Stomach (tissue), 9 donors: ENCODE data around the gene HMGCS2. TPM values are rescaled to one million over a fixed set of nuclear protein-coding genes. Genes with fewer than 3 reads are reported as not detected.
"Not testable (repeated sequence)": the region's sequence is repeated elsewhere in the genome, so short reads cannot be mapped to it uniquely, and the experiment has no call there.

Source experiments
- DNase-seq, 2 donors: peaks; one replicate each; pipeline versions ENCODE4 v3.0.0 to v3.0.0-alpha.2; 2013 to 2019
- H3K27ac ChIP-seq, 5 donors: fragments of 200-600 bp in 4 of 5; sonication (generic) in 4 of 5; one replicate each; pipeline ENCODE4 v1.5.1; 2013 to 2019; ENCODE audit warnings: mild to moderate bottlenecking in 1 of 5, moderate library complexity in 1 of 5
- H3K27me3 ChIP-seq, 3 donors: fragments of 200-600 bp; sonication (generic); one replicate each; pipeline ENCODE4 v1.5.1; 2017 to 2019; ENCODE audit warnings: mixed run types in 1 of 3
- H3K36me3 ChIP-seq, 4 donors: fragments of 200-600 bp; sonication (generic); 1 replicate in 3 of 4; 2 replicates in 1 of 4; pipeline ENCODE4 v1.5.1; 2016 to 2019
- H3K4me1 ChIP-seq, 4 donors: fragments of 200-600 bp; sonication (generic); one replicate each; pipeline ENCODE4 v1.5.1; 2016 to 2019
- H3K4me3 ChIP-seq, 4 donors: fragments of 200-600 bp; sonication (generic) in 3 of 4; one replicate each; pipeline ENCODE4 v1.5.1; 2016 to 2019; ENCODE audit warnings: mild to moderate bottlenecking in 1 of 4
- H3K9me3 ChIP-seq, 4 donors: fragments of 200-600 bp; sonication (generic); one replicate each; pipeline ENCODE4 v1.5.1; 2016 to 2019
- EP300 ChIP-seq: sonication (generic); formaldehyde crosslinking; IDR thresholded peaks from one replicate; pipeline ENCODE4 v1.6.1; 2017; ENCODE audit warnings: antibody characterized with exemption
- POLR2A ChIP-seq, 4 donors: fragments of 450-650 bp; IDR thresholded peaks; one replicate each; pipeline ENCODE4 v1.6.1; 2016; ENCODE audit warnings: antibody characterized with exemption in 4 of 4, control low read depth in 2 of 4, mild to moderate bottlenecking in 1 of 4, moderate library complexity in 1 of 4
- POLR2AphosphoS5 ChIP-seq, 3 donors: sonication (generic); formaldehyde crosslinking; IDR thresholded peaks; one replicate each; pipeline ENCODE4 v1.6.1; 2016; ENCODE audit warnings: antibody characterized with exemption in 3 of 3
- WGBS, 5 donors: extraction: QIAGEN DNeasy Blood & Tissue Kit in 3 of 5; methylation state at CpG; one replicate each; pipeline versions ENCODE4 v1.1.5 to v1.1.7; 2013 to 2018; 5-methylcytosine and 5-hydroxymethylcytosine counted together
- intact Hi-C: fragments of 100-400 bp; cut with DNase I; formaldehyde crosslinking; loops from one replicate; pipeline ENCODE4 v1.15.1; 2023; ENCODE audit warnings: low total_unique reads
- polyA plus RNA-seq, 3 donors: library from polyadenylated mRNA; stranded (reverse); fragments of 200-250 nt; gene quantifications; one replicate each; pipeline ENCODE4 v1.2.3, GENCODE V29; 2013
- total RNA-seq, 5 donors: library from RNA; depleted of rRNA; stranded (reverse); fragments of >200 nt; gene quantifications; one replicate each; pipeline versions ENCODE4 v1.1.0 to v1.2.3, GENCODE V29; 2014 to 2016
- TF ChIP-seq, protein P1 (sequence below), 7 experiments: fragments of 450-650 bp in 4 of 7; fragments of 200-600 bp in 3 of 7; sonication (generic) in 3 of 7; IDR thresholded peaks; one replicate each; pipeline ENCODE4 v1.5.1; 2016 to 2019; ENCODE audit warnings: antibody characterized with exemption in 7 of 7, control low read depth in 2 of 7, mild to moderate bottlenecking in 1 of 7
- donor health status: healthy with polysubstance abuse.
- donor health status: Bipolar disorder and iron deficiency.
- donor health status: healthy.

HMGCS2 gene
- total and polyA plus RNA-seq, 8 donors: 2.5 to 203 (median 57.6) TPM

DNA sequence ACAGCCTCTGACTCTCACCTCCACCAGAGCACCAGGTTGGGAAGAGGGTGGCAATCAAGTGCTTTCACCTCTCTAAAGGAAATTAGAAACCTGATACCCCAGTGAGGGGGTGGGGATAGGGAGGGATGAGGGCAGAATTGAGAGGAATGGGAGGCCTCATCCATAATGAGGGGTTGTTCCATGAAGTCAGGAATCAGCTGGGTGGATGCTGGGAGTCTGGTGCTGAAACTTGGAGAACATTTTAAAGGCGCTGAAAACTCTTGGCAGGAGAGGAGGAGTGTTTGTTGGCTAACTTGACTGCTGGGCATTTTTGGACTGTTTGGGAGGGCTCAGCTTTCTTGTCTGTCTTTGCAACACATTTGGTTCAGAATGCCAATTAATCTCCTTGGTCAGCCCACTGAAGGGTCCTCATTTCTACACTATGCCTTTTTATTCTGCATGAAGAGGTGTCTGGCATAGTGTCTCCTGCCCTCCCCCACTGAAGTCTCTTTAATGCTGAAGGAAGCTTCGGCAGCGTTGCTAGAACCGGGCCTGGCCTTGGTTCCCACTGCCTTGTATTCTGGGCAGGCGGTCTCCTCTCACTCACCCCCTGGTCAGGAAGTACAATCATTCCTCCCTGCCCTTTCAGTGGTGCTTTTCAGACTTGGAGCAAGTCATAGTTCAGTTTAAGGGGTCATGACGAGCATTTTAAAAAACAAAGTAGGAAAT, 54.8 kb downstream of the HMGCS2 start:
- H3K36me3 ChIP-seq: no peaks in the 10 kb centered on the region
- WGBS, 5 donors: 48 to 81% (median 72%) methylated on average over 6 of the region's 6 CpGs
- H3K9me3 ChIP-seq: no peaks in the 10 kb centered on the region
- peaks cover 15 to 42% (median 30%) of the 10 kb centered on the region in 4 donors for H3K4me1 ChIP-seq
- peak overlapping the region in 4 of 5 donors; percentile 78 to 87 (median 84) for H3K27ac ChIP-seq
- peaks cover 0 to 16% (median 0%) of the 10 kb centered on the region in 3 donors for H3K27me3 ChIP-seq
- peak overlapping the region in 1 of 4 donors; percentile 76 for H3K4me3 ChIP-seq
- TF ChIP-seq POLR2A (IDR thresholded peaks at IDR 0.05): no peak
- no peak for TF ChIP-seq POLR2AphosphoS5 (IDR thresholded peaks at IDR 0.05)
- TF ChIP-seq EP300: no peak
- TF ChIP-seq, protein P1, sequence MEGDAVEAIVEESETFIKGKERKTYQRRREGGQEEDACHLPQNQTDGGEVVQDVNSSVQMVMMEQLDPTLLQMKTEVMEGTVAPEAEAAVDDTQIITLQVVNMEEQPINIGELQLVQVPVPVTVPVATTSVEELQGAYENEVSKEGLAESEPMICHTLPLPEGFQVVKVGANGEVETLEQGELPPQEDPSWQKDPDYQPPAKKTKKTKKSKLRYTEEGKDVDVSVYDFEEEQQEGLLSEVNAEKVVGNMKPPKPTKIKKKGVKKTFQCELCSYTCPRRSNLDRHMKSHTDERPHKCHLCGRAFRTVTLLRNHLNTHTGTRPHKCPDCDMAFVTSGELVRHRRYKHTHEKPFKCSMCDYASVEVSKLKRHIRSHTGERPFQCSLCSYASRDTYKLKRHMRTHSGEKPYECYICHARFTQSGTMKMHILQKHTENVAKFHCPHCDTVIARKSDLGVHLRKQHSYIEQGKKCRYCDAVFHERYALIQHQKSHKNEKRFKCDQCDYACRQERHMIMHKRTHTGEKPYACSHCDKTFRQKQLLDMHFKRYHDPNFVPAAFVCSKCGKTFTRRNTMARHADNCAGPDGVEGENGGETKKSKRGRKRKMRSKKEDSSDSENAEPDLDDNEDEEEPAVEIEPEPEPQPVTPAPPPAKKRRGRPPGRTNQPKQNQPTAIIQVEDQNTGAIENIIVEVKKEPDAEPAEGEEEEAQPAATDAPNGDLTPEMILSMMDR (IDR thresholded peaks at IDR 0.05): no peak
- intact Hi-C loops: no loop called here
- DNase-seq: peak in 1 of 2 donors; percentile 61

DNA sequence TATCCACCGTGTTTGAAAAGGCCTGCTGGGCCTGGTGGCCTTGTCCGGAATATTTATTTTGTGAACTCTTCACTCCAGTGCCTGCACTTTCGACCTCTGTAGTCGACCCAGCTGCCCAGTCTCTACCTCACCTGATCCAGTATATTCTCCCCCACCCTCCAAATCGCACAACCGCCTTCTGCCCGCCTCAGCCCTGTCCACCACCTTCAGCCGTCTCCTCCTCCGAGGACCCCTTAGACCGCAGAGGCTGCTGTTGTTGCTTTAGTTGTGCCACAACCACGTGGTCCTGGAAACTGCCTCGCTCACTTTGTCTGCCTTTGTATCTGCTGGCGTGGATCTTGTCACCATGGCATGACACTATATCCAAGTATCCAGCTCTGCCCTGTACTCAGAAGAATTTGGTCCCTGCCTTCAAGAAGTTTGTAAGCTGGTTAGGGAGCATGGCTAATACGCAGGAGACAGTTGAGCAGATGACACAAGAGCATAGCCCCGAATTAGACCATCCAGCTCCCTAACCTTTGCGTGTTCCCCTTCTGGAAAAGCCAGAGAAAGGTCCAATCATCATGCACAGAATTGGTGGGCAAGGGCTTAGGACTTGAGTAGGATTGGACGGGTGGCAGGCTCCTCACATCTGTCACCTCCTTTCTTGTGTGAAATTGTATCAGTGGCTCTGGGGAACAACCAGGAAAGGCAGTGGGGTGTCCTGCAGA, 55.5 kb downstream of the HMGCS2 start:
- H3K9me3 ChIP-seq: no peaks in the 10 kb centered on the region
- peaks cover 0 to 16% (median 0%) of the 10 kb centered on the region in 3 donors for H3K27me3 ChIP-seq
- no peaks in the 10 kb centered on the region for H3K36me3 ChIP-seq
- TF ChIP-seq, protein P1 (IDR thresholded peaks at IDR 0.05): no peak
- TF ChIP-seq POLR2AphosphoS5 (IDR thresholded peaks at IDR 0.05): no peak
- TF ChIP-seq POLR2A (IDR thresholded peaks at IDR 0.05): no peak
- TF ChIP-seq EP300: no peak
- H3K27ac ChIP-seq: peak overlapping the region; percentile 6 to 87 (median 83)
- peak in 1 of 2 donors; percentile 60 for DNase-seq
- intact Hi-C loops: no loop called here
- H3K4me3 ChIP-seq: peak overlapping the region; percentile 58 to 76 (median 68)
- H3K4me1 ChIP-seq: peaks cover 15 to 42% (median 29%) of the 10 kb centered on the region in 4 donors
- 33 to 41% (median 36%) methylated on average over 17 of the region's 17 CpGs for whole genome bisulfite sequencing, 5 donors

DNA sequence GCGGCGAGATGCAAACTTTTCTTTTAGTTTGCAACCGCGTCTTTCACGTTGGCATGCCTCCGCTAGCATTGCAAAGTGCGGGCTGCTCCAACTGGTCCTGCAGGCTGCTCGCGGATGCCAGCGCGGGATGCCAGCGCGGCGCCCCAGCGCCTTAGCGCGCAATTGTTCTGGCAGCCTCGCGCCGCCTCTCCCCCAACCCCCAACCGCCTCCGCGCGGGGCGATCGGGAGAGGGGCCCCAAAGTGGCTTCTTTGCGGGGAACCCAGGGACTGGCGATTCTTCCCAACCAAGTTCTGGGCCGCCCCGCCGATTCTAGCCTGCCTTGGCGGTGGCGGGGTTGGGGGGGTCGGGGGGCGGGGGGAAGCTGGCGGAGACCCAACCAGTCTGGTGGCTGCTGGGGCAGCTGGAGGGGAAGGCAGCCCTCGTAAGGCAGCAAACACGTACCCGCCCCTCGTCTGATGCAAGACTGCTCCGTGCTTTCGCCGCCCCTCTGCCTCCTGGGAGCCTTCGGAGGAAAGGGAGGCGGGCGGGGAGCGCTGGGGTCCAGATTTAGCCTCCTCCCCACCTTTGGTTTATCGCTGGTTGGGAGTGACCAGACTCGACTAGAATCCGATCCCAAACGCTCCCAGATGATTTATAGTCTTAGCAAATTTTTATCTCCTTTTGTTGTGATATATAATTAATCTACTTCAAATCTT, 56.2 kb downstream of the HMGCS2 start:
- Histone ChIP-seq H3K36me3 (no peaks in the 10 kb centered on the region), H3K4me1 (peaks cover 15 to 42% (median 29%) of the 10 kb centered on the region in 4 donors), H3K27me3 (peaks cover 0 to 16% (median 0%) of the 10 kb centered on the region in 3 donors), H3K4me3 (peak overlapping the region; percentile 58 to 76 (median 68)), H3K9me3 (no peaks in the 10 kb centered on the region), H3K27ac (peak overlapping the region; percentile 54 to 87 (median 83))
- DNase-seq: peak; percentile 64 to 95
- peak in 2 of 3 donors; percentile 4 to 54 for TF ChIP-seq POLR2AphosphoS5 (IDR thresholded peaks at IDR 0.05)
- TF ChIP-seq EP300: no peak
- 1 to 2% (median 1%) methylated on average over 36 to 50 of the region's 51 CpGs for WGBS, 5 donors
- intact Hi-C loops: no loop called here

DNA sequence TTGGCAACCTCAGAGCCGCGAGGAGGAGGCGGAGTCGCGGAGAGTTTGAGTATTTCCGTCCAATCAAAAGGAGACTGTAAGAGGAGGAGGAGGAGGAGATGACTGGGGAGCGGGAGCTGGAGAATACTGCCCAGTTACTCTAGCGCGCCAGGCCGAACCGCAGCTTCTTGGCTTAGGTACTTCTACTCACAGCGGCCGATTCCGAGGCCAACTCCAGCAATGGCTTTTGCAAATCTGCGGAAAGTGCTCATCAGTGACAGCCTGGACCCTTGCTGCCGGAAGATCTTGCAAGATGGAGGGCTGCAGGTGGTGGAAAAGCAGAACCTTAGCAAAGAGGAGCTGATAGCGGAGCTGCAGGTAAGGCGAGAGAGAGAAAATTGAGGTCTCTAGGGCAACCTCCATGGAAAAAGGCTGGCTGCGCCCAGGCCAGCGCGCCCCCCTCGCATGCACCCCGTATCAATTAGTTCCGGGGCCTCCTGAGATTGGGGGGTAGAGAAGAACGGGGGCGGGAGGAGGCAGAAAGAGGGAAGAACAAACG, 56.8 kb downstream of the HMGCS2 start, which contains the start of gene PHGDH:
TSS of gene PHGDH (plus strand) at position 131 of the 538 bp plus-strand sequence. CDS start at position 220, 89 bp downstream.
- Histone ChIP-seq H3K4me3 (peak within 1 kb of the TSS; percentile 58 to 76 (median 68)), H3K27ac (peak within 1 kb of the TSS; percentile 54 to 87 (median 83)), H3K27me3 (peaks cover 0 to 16% (median 0%) of the 10 kb centered on the region in 3 donors), H3K36me3 (no peaks in the 10 kb centered on the region), H3K9me3 (no peaks in the 10 kb centered on the region), H3K4me1 (peaks cover 15 to 42% (median 29%) of the 10 kb centered on the region in 4 donors)
- intact Hi-C loops: no loop called here
- 0 to 1% (median 0%) methylated on average over 27 of the region's 27 CpGs for WGBS, 5 donors
- TF ChIP-seq POLR2AphosphoS5 (IDR thresholded peaks at IDR 0.05): peak in 2 of 3 donors; percentile 55 to 79
- no peak for TF ChIP-seq EP300
- TF ChIP-seq, protein P1 (IDR thresholded peaks at IDR 0.05): no peak
- peak in 1 of 4 donors; percentile 9 for TF ChIP-seq POLR2A (IDR thresholded peaks at IDR 0.05)
- peak; percentile 75 to 91 for DNase-seq

DNA sequence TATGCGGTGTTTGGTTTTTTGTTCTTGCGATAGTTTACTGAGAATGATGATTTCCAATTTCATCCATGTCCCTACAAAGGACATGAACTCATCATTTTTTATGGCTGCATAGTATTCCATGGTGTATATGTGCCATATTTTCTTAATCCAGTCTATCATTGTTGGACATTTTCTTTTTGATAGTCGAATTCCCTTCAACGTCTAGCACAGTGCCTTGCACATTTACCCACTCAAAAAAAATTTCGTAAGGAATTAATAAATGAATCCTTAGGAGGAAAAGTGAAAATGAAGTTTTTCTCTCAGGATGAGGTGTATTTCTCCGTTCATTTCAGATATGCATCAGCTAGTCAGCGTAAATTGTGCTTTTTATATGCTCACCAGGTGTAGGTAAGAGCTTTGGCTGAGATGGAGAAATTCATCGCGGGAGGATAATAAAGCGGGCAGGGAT, 57.3 kb downstream of the HMGCS2 start:
- H3K27ac ChIP-seq: peak overlapping the region in 3 of 5 donors; percentile 54 to 87 (median 83)
- WGBS, 5 donors: 9 to 22% (median 12%) methylated on average over 8 to 10 of the region's 10 CpGs
- intact Hi-C loops: not testable (repeated sequence)

DNA sequence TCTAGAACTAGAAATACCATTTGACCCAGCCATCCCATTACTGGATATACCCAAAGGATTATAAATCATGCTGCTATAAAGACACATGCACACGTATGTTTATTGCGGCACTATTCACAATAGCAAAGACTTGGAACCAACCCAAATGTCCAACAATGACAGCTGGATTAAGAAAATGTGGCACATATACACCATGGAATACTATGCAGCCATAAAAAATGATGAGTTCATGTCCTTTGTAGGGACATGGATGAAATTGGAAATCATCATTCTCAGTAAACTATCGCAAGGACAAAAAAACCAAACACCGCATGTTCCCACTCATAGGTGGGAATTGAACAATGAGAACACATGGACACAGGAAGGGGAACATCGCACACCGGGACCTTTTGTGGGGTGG, 62.1 kb downstream of the HMGCS2 start:
- DNase-seq, H3K27me3 ChIP-seq, H3K4me3 ChIP-seq, H3K9me3 ChIP-seq, H3K36me3 ChIP-seq, H3K4me1 ChIP-seq, H3K27ac ChIP-seq, intact Hi-C loops: not testable (repeated sequence)
- WGBS, 5 donors: 82 to 98% (median 93%) methylated on average over 5 to 6 of the region's 6 CpGs

More for the DNA sequence above, 57.3 kb downstream of the HMGCS2 start:
- H3K27me3 ChIP-seq: peaks cover 0 to 16% (median 0%) of the 10 kb centered on the region in 3 donors
- not testable (repeated sequence) for H3K9me3 ChIP-seq, DNase-seq, H3K36me3 ChIP-seq
- H3K4me1 ChIP-seq: peaks cover 15 to 42% (median 29%) of the 10 kb centered on the region in 4 donors
- peak overlapping the region; percentile 58 to 76 (median 68) for H3K4me3 ChIP-seq
